ENCODE measurements around the gene LIPJ. TPM values are rescaled to one million over a fixed set of nuclear protein-coding genes. Genes with fewer than 3 reads are reported as not detected.

LIPJ gene
- total RNA-seq, 1 experiment from 2014 or later = not detected

DNA sequence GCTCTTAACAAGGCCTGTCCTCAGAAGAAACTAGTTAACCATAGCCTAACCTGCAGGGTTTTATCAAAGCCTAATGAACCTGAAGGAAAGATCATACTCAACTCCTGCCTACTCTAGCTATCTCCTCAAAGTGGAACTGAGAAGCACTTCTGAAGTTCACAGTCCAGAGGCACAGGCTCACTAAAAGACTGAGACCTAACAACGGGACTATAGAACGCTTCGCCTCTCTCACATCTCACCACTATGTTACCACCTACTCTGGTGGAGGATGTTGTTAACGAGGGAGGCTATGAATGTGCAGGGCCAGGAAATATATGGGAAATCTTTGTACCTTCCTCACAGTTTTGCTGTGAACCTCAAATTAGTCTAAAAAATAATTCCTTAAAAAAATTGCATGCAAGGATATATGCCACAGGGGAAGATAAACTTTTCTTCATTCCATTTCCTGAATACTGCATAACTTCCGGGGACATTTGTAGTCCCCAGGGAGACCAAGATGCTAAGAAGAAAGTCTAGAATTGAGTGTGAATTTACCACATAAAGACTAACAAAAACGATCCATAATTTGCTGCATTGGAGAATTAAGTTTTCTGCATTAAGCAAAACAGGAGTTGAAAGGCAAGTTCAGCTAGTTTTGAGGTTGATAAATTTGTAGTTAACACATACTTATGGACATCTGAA, 21.6 kb downstream of the LIPJ start:
- Histone ChIP-seq H2AFZ (ENCODE audit: low read depth, low read length, poor library complexity, severe bottlenecking) (no peak overlapping the region), H3K4me3 (replicated peaks in 1 of 2; ENCODE audit: low read depth in 1 of 2, low read length in 2 of 2) (no peak overlapping the region), H3K79me2 (ENCODE audit: insufficient read depth, low read length) (no peaks in the 10 kb centered on the region), H3K27me3 (ENCODE audit: insufficient read depth, low read length) (no peaks in the 10 kb centered on the region), H4K20me1 (ENCODE audit: insufficient read depth) (no peaks in the 10 kb centered on the region), H3K4me2 (ENCODE audit: low read length) (no peak overlapping the region), H3K27ac (ENCODE audit: low read depth, low read length) (no peak overlapping the region), H3K4me1 (ENCODE audit: control insufficient read depth in 1 of 2, insufficient read depth in 2 of 2, low read length in 2 of 2) (no peaks in the 10 kb centered on the region), H3K36me3 (ENCODE audit: control insufficient read depth in 1 of 2, insufficient read depth in 2 of 2, low read length in 2 of 2) (no peaks in the 10 kb centered on the region), H3K9ac (ENCODE audit: low read length) (no peak overlapping the region), H3K9me3 (ENCODE audit: control insufficient read depth in 1 of 2, insufficient read depth in 1 of 2, low read depth in 1 of 2, low read length in 2 of 2) (no peaks in the 10 kb centered on the region), H3K9me2 (ENCODE audit: insufficient read depth) (no peaks in the 10 kb centered on the region)
- ATAC-seq = no peak
- POLR2A ChIA-PET = no interaction called here
- no peak for DNase-seq (ENCODE audit: low read depth, low spot score)
- TF ChIP-seq FOSL1 (IDR thresholded peaks at IDR 0.05; ENCODE audit: low read depth) (no peak), CEBPB (IDR thresholded peaks at IDR 0.05; ENCODE audit: low read depth) (no peak), CBX3 (IDR thresholded peaks at IDR 0.05; ENCODE audit: low read depth) (no peak), ZFX (IDR thresholded peaks at IDR 0.05) (no peak), EGR1 (IDR thresholded peaks at IDR 0.05; ENCODE audit: low read depth) (no peak), ZNF274 (IDR thresholded peaks at IDR 0.05; ENCODE audit: low read depth, low read length) (no peak), EZH2phosphoT487 (IDR thresholded peaks at IDR 0.05; ENCODE audit: borderline replicate concordance) (no peak), RAD21 (IDR thresholded peaks at IDR 0.05; ENCODE audit: low read depth) (no peak), POLR2A (IDR thresholded peaks at IDR 0.05; ENCODE audit: borderline replicate concordance, extremely low read depth, insufficient read depth, insufficient read length) (no peak), ELF1 (IDR thresholded peaks at IDR 0.05; ENCODE audit: borderline replicate concordance, low read depth) (no peak), JUND (IDR thresholded peaks at IDR 0.05) (no peak)
- TF ChIP-seq, protein P1, sequence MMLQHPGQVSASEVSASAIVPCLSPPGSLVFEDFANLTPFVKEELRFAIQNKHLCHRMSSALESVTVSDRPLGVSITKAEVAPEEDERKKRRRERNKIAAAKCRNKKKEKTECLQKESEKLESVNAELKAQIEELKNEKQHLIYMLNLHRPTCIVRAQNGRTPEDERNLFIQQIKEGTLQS (IDR thresholded peaks at IDR 0.05) = no peak
- TF ChIP-seq, protein P2, sequence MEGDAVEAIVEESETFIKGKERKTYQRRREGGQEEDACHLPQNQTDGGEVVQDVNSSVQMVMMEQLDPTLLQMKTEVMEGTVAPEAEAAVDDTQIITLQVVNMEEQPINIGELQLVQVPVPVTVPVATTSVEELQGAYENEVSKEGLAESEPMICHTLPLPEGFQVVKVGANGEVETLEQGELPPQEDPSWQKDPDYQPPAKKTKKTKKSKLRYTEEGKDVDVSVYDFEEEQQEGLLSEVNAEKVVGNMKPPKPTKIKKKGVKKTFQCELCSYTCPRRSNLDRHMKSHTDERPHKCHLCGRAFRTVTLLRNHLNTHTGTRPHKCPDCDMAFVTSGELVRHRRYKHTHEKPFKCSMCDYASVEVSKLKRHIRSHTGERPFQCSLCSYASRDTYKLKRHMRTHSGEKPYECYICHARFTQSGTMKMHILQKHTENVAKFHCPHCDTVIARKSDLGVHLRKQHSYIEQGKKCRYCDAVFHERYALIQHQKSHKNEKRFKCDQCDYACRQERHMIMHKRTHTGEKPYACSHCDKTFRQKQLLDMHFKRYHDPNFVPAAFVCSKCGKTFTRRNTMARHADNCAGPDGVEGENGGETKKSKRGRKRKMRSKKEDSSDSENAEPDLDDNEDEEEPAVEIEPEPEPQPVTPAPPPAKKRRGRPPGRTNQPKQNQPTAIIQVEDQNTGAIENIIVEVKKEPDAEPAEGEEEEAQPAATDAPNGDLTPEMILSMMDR (IDR thresholded peaks at IDR 0.05 in 2 of 3, conservative IDR thresholded peaks at IDR 0.05 in 1 of 3; ENCODE audit: borderline replicate concordance in 1 of 3, insufficient read depth in 1 of 3, low read depth in 2 of 3, low read length in 2 of 3) = no peak
- TF ChIP-seq, protein P3, sequence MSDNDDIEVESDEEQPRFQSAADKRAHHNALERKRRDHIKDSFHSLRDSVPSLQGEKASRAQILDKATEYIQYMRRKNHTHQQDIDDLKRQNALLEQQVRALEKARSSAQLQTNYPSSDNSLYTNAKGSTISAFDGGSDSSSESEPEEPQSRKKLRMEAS (IDR thresholded peaks at IDR 0.05) = no peak
- RAD21 ChIA-PET (ENCODE audit: low non-redundant PET in 1 of 2, low total read pairs in 2 of 2, uncharacterized antibody in 2 of 2, unreplicated experiment in 2 of 2) = no interaction called here
- intact Hi-C loops (cut with micrococcal nuclease) = no loop called here
- CTCF ChIA-PET = no interaction called here
- no TSS peak for BruUV-seq (replicated peaks)
